ENCODE results near the gene ZBTB47.
A peak's percentile ranks its signal among the peaks of the same experiment; 100 is the strongest.

ZBTB47 gene

DNA sequence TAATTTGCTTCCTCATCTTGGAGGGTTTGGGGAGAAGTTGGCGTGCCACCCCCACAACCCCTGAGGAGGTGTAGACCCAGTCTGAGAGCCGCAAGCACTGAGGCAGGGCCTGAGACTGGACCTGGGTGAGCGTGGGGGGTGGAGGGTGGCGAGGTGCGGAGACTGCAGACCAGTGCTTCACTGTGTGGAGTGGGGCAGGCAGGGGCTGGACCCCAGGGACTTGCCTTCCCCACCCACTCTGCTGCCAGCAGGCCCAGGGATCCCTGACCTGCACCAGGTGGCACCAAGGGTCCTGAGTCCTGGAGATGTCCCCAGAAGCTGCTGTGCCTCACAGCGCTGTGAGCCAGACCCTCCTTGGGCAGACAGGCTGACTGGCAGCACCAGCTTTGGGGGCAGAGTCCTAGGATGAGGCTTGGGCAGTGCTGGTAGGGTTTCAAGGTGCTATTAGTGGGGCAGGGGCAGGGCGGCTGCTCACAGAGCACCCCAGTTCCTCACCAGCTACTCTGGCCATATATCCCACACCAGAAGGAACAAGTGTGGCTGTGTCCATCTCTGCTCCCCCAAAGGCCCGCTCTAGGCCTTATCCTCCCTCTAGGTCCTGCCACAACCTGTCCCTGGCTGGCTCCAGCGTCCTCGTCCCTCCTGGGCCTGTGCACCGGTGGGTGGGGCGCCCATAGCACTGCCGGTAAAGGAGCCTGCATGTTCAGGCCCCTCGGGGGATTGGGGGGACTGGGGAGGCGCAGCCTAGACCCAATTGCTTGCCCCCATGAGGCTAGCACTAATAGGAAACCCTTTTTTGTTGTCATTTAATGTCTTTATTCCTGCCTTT lies 11.8 kb downstream of the ZBTB47 start:
- no peak for DNase-seq (ENCODE audit: low spot score)

- DNase-seq (ENCODE audit: low spot score): no peak
Measured at GRCh38 chr3:42666022-42666421, 12.5 kb downstream of the ZBTB47 start.

GRCh38 chr3:42666577-42666998 lies 13.1 kb downstream of the ZBTB47 start:
- DNase-seq (ENCODE audit: low spot score): no peak

DNA sequence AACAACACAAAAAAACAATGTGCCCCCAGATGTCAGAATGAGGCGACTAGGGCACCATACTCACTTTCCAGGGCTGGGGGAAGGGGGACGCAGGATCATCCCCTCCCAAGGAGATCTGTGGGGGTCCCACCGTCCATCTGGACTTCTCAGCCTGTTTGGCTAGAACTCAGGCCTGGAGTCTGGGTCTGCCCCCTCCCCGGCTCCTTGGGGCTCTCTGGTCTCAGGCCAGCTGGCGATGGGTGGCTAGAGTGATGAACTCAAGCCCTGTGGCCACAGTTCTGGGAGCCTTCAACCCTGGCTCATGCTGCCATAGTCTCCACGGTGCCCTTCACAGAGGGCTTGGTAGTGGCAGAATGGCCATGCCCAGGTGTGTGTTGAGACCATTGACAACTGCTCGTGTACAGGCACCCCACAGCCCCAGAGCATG lies 13.6 kb downstream of the ZBTB47 start:
- DNase-seq (ENCODE audit: low spot score): no peak

- no peak for DNase-seq (ENCODE audit: low spot score)
Measured at GRCh38 chr3:42667523-42668412, 14.3 kb downstream of the ZBTB47 start.

DNA sequence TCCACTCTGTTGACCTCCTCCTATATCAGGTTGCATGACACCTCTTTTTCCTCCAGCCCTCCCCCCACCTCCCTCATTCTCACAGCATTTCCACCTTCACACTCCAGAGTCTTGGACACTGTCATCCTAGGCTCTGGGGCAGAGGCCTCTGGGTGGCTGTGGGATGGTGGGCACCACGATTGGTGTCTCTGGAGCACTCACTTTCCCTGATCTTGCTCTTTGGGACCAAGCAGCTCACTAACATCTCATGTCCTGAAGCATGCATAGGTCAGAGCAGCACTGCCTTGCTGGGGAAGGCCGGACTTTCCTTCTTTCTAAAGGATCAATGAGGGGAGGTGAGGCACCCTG lies 14.9 kb downstream of the ZBTB47 start:
- DNase-seq (ENCODE audit: low spot score): no peak

- DNase-seq (ENCODE audit: low spot score): no peak
Measured at GRCh38 chr3:42668793-42669217, 15.3 kb downstream of the ZBTB47 start.

GRCh38 chr3:42670051-42670576 lies 16.6 kb downstream of the ZBTB47 start:
- DNase-seq (ENCODE audit: low spot score): no peak

DNA sequence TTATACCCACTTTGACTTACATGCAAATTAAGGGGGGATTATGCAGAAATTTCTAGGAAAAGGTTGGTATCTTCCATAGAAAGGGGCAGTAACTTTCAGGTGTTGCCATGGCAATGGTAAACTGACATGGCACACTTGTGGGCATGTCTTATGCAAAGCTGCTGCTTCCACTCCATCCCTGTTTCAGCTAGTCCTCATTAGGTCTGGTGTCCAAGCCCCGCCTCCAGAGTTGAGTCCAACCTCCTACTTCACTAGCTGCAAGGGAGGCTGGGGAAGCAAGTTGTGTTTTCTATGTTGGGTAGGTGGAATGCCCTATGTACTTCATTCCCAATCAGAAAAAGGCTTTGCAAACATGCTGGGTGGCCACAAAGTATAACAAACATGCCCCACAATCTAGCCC lies 17.2 kb downstream of the ZBTB47 start:
- no peak for DNase-seq (ENCODE audit: low spot score)

- DNase-seq (ENCODE audit: low spot score): no peak
Measured at GRCh38 chr3:42672515-42672914, 19.0 kb downstream of the ZBTB47 start.

GRCh38 chr3:42673082-42673481 lies 19.6 kb downstream of the ZBTB47 start:
- no peak for DNase-seq (ENCODE audit: low spot score)

DNA sequence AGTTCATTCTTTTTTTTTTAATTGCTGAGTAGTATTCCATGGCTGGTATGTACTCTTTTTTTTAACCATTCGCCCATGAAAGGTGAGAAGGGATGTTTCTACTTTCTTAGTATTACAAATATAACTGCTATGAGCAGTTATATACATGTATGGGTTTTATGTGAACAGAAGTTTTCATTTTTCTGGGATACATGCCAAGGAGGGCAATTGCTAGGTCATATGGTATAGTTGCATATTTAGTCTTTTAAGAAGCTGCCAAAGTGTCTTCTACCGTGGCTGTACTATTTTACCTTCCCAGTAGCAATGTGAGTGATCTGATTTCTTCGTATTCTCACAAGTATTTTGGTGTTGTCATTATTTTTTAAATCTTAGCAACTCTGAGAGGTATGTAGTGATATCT lies 20.6 kb downstream of the ZBTB47 start:
- DNase-seq (ENCODE audit: low spot score): no peak

GRCh38 chr3:42675909-42676308 lies 22.4 kb downstream of the ZBTB47 start:
- no peak for DNase-seq (ENCODE audit: low spot score)

GRCh38 chr3:42678447-42678846 lies 24.9 kb downstream of the ZBTB47 start:
- no peak for DNase-seq (ENCODE audit: low spot score)

GRCh38 chr3:42680271-42680670 lies 26.8 kb downstream of the ZBTB47 start:
- DNase-seq (ENCODE audit: low spot score): peak; percentile 28

DNA sequence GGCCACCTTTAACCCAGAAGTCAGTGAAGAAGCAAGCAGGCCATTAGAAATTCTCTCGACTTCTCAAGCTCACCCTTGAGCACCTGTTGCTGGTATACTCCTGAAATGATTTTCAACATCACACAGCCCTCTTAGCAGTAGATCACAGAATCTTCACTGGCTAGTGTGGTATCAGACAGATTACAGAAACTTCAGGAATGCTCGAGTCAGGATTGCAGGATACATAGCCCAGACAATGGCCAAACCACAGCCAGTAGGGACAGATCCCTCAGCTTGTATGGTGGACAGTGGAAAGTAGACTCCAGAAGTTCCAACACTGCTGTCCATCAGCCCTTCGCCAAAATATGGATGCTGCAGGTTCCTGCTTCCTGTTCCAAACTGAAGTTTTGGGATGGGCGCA lies 27.3 kb downstream of the ZBTB47 start:
- no peak for DNase-seq (ENCODE audit: low spot score)

- DNase-seq (ENCODE audit: low spot score): no peak
Measured at GRCh38 chr3:42681361-42682038, 28.0 kb downstream of the ZBTB47 start.

- DNase-seq (ENCODE audit: low spot score): no peak
Measured at GRCh38 chr3:42682301-42683070, 29.0 kb downstream of the ZBTB47 start.

DNA sequence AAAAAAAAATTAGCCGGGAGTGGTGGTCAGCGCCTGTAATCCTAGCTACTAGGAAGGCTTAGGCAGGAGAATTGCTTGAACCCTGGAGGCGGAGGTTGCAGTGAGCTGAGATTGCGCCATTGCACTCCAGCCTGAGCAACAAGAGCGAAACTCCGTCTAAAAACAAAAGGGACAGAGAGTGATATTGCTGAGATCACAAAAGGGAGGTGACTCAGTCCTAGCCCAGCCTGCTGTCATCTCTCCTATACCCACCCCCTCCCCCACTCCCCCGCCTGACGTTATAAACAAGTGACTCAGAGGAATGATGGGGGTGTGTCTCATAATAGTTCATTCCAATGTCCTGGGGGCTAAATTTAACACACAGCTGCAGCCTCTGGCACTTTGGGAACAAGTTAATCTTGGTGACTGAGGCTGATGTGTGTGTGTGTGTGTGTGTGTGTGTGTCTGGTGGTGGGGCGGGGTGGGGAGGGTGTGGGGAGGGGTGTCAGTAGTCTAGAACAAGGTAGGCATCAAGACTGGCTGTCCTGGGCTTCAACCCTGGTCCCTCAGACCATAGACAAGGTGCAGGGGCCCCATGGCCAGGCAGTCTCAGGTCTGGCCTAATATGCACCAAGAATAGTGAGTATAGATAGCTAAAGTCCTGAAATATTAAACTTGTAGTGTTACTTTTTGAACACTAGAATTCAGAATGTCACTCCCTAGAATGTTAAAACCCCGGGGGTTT lies 30.5 kb downstream of the ZBTB47 start:
- peak; percentile 97 for DNase-seq (ENCODE audit: low spot score)

- no peak for DNase-seq (ENCODE audit: low spot score)
Measured at GRCh38 chr3:42684632-42685362, 31.3 kb downstream of the ZBTB47 start.
